ENCODE results near the gene HRK.

Gene HRK

DNA sequence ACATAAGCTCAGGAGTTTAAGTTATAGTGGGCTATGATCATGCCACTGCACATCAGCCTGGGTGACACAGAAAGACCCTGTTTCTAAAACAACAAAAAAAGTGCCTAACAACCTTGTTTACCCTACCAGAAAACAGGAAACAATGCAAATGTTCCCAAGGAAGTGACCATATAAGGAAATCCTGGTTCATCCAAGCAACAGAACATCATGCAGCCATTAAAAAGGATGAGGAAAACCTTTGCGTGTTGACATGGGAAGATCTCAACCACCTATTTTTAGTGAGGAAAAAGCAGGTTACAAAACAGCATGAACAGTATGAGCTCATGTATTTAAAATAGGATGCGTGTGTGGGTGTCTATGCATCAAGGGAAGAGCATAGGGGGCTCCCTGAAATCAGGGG lies 13.7 kb downstream of the HRK start:
- DNase-seq (ENCODE audit: low read depth in 2 of 2), result no peak

DNA sequence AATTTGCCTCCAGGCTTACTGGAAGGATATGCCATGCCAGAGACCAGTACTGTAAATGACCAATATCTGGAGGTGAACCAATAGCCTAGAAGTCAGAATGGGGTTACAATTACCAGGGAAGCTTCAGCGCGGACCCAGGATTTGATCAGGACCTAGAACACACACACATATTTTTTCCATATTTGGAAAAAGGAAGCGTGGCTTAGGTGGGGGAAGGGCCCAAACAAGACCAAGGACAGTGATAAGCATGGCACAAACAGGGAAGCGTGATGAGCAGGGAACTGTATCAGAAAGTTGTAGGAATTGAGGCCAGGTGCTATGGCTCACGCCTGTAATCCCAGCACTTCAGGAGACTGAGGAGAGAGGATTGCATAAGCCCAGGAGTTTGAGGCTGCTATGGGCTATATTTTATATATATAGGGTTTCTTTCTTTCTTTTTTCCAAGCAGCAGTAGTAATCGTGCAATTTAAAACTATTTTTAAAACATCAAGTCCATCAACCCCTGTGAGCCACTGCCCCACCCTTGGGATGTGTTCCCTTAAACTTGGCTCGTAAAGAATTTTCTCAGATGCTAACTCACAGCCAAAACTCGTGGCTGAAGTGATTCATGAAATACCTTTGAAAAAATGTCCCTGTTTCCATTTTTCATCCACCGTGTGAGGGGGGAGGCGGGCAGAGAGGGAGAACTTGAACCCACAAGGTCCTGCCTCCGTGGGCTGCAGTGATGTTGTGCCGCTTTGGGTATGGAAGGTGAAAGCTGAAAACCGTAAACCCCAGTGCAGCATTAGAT lies 16.7 kb downstream of the HRK start:
- DNase-seq (ENCODE audit: low read depth in 2 of 2), result no peak

DNA sequence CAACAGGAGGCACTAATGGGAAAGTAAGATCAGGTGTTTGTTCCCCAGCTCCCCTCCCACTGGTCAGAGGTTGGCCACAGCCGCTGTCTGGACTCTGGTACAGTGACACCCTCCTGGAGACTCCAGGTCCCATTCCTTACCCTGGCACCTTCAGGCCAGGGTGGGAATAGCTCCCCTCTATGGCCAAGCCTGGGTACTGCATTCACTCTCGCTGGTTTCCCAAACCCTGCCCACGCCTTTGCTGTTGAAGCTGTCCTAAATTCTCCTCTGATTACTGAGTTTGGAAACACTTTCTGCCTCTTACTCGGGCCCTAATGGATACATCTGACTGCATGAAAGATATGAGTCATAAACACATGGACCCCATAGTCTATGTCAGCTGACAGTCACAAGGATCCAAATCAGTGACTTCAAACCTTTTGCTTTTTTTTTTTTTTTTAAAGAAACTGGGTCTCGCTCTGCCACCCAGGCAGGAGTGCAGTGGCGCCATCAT lies 17.9 kb downstream of the HRK start:
- no peak for DNase-seq (ENCODE audit: low read depth in 2 of 2)

- no peak for DNase-seq (ENCODE audit: low read depth in 2 of 2)
Observed at GRCh38 chr12:116862167-116862566, 19.1 kb downstream of the HRK start.

DNA sequence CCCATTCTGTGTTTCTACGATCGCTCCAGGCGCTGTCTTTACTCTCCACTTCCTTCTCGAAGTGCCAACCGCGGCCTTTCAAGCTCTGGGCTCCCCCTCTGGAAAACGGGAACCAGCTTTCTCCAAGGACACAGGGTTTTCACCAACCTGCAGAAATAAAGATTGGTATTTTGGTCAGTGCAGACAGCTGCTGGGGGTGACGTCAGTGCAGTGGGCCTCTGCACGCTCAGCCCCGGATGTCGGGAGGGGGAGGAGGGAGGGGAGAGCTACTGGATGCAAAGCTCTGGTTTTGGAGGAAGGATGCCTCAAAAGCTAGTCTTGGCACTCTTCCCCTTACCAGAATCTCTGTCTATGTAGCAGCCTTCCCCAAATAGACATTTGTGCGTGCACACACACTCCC lies 19.9 kb downstream of the HRK start:
- DNase-seq (ENCODE audit: low read depth in 2 of 2), result no peak

DNA sequence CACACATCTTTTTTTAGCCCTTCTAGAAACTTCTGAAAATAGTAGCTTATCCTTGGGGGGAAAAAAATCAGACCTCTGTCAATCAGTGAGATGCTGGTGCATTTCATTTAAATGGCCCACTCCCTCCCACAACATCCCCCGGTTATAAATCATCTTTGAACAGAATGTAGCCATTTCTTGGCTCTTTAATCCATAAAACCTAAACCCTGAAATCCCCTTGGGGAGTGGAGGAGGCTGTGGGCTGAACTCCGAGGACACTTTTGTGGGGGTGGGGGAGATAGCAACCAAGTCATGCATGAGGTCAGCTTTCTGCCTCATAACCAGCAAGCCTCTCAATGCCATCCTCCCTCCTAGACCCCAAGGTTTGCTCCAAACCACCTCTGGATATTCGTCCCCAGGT lies 21.0 kb downstream of the HRK start:
- DNase-seq (ENCODE audit: low read depth in 2 of 2), result no peak

GRCh38 chr12:116859079-116859478 lies 22.2 kb downstream of the HRK start:
- no peak for DNase-seq (ENCODE audit: low read depth in 2 of 2)

GRCh38 chr12:116856729-116857128 lies 24.5 kb downstream of the HRK start:
- DNase-seq (ENCODE audit: low read depth in 2 of 2), result no peak

DNA sequence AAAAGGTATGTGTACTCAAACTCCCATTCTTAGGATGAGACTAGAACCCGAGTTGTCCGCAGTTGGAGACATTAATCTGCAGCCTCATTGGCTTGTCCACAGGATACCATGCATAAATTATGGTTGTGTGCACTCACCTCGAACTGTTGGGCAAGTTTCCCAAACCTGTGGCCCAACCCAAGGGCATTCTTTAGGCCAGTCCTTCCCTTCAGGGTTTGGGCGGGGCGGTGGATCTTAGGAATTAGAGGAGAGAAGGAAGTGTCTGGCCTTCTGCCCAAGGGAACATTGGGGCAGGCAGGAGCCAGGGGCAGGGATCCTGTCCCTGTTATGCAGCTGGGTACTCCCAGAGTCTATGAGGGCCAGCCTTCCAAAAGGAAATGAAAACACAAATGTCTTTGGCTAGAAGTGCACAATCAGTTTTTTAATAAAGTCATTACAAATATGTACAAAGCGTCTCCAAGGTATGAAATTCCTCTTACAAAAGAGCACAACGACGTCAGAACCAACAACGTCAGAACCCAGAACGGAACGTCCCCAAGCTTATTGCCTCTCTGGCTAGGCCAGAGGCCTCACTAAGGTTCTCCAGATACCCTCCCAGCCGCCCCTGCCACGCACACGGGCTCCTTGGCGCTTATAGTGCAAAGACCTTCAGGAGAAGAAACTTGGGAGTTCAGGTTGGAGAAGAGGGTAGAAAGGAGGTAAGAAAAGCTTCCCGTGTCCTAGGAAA lies 25.3 kb downstream of the HRK start:
- DNase-seq (ENCODE audit: low read depth in 2 of 2), result no peak

GRCh38 chr12:116853507-116853906 lies 27.7 kb downstream of the HRK start:
- DNase-seq (ENCODE audit: low read depth in 2 of 2), result no peak

DNA sequence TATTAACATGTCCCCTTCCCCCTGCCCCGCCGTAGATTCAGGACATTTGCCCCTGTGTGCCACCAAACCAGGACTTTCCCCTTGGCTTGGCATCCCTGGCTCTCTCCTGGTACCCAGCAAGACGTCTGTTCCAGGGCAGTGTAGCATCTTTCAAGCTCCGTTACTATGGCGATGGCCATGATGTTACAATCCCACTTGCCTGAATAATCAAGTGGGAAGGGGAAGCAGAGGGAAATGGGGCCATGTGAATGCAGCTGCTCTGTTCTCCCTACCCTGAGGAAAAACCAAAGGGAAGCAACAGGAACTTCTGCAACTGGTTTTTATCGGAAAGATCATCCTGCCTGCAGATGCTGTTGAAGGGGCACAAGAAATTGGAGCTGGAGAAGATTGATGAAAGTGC lies 28.9 kb downstream of the HRK start:
- no peak for DNase-seq (ENCODE audit: low read depth in 2 of 2)

- DNase-seq (ENCODE audit: low read depth in 2 of 2), result no peak
Observed at GRCh38 chr12:116849216-116849615, 32.0 kb downstream of the HRK start.

DNA sequence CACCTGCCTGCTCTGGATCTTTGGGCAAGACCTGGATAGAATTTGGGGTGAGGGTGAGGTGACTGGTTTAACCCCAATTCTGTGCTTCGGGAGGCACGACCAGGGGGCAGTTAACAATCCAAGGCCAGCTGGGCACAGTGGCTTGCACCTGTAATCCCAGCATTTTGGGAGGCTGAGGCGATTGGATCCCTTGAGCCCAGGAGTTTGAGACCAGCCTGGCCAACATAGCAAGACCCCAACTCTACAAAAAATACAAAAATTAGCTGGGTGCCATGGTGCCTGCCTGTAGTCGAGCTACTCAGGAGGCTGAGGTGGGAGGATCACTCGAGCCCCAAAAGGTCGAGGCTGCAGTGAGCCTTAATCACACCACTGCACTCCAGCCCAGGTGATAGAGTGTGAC lies 38.2 kb downstream of the HRK start:
- no peak for DNase-seq (ENCODE audit: low read depth in 2 of 2)

- no peak for DNase-seq (ENCODE audit: low read depth in 2 of 2)
Observed at GRCh38 chr12:116839287-116839830, 41.9 kb downstream of the HRK start.

DNA sequence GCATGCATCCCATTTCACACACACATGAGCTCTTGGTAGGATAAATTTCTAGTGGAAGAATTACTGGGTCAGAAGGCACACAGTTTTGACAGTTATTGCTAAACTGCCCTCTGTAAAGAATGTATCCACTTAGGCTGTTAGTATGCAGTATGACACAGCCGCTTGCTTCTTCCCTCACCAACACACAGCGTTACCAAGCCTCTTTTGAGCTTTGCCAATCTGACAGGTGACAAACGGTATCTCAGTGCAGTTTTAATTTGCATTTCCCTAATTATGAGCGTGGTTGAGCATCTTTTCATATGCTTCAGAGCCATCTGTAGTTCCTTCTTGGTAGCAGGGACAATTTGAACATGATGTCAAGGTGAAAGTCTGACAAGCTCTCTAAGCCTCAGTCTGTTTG lies 42.9 kb downstream of the HRK start:
- DNase-seq (ENCODE audit: low read depth in 2 of 2), result no peak

GRCh38 chr12:116837097-116837496 lies 44.1 kb downstream of the HRK start:
- no peak for DNase-seq (ENCODE audit: low read depth in 2 of 2)

DNA sequence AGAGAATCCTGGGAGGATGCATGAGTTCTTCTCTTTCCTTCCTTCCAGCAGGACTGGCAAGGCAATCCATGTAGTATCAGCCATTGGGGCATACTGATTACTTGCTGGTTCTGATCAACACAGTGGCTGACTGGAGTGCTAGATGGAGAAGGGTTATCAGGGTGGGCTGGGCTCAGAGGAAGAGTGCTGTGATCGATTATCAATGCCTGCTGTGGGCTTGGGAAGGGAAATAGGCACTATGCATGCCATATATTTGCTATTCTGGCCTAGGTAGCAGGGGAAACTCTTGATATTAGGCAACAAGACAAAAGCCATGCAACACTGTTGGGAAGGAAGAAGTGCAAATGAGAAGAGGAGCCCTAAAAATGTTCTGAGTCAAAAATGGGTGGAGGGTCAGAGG lies 45.8 kb downstream of the HRK start:
- no peak for DNase-seq (ENCODE audit: low read depth in 2 of 2)

DNA sequence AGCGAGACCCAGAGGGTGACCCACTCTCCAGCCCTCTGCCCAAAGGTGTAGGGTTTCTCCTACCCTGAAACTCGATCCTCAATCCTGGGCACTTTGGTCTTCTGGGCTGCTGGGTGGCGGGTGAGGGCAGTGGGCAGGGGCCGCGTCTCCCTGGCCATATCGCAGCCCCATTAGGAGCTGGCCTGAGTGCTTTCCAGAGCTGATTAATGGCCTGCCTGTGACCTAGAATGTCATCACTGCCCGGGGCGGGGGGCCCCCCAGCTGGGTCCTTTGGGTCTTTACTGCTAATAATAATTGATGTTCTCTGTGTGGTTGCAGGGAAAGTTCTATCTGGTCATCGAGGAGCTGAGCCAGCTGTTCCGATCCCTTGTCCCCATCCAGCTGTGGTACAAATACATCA lies 47.8 kb downstream of the HRK start:
- DNase-seq (ENCODE audit: low read depth in 2 of 2), result no peak

GRCh38 chr12:116832353-116832752 lies 48.9 kb downstream of the HRK start:
- no peak for DNase-seq (ENCODE audit: low read depth in 2 of 2)

GRCh38 chr12:116827432-116827831 lies 53.8 kb downstream of the HRK start:
- DNase-seq (ENCODE audit: low read depth in 2 of 2), result no peak

DNA sequence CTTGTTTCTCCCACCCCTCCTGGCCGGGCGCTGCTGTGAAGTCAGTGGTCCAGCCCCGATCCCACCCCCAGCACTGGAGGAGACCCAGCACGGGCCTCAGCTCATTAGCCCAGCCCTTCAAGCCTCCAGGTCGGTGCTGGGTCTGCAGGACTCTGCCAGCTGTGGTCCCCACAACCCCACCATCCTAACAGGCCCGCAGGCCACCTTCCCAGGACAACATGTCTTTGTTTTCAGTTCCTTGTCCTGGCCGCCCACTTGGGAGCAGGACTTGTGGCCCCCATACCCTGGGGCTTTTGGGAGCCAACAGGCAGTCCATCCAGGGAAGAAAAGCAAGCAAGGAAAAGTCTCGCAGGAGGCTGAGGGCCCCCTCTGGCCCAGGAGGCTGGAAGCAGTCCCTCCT lies 60.0 kb downstream of the HRK start:
- DNase-seq (ENCODE audit: low read depth in 2 of 2), result no peak

DNA sequence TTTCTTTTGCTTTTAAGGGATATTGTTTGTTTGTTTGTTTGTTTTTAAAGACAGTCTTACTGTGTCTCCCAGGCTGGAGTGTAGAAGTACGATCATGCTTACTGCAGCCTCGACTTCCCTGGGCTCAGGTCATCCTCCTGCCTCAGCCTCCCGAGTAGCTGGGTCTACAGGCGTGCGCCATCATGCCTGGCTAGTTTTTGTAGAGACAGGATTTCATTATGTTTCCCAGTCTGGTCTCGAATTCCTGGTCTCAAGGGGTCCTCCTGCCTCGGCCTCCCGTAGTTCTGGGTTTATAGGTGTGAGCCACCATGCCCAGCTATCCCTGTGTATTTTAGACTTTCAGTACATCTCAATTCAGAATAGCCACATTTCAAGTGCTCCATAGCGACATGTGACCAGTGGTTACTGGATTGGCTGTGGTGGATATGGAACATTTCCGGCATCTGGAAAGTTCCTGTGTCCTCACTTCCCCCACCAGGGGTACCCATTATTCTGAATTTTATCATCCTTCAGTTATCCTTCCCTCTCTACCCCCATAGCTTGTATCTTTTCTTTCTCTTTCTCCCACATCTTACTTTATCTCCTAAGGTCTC lies 61.1 kb downstream of the HRK start:
- DNase-seq (ENCODE audit: low read depth in 2 of 2), result no peak

All from stimulated activated CD8-positive, alpha-beta memory T cell treated with anti-CD3 and anti-CD28 coated beads, Interleukin-15, amount 100 ng/mL, for 48 hours (primary cell).